Transverse colon (tissue), 3 donors: ENCODE measurements around the gene CD59.

Experiments
- EP300 ChIP-seq: sonication (generic); formaldehyde crosslinking; IDR thresholded peaks from one replicate; pipeline ENCODE4 v1.6.1; 2017; ENCODE audit warnings: antibody characterized with exemption, low read depth
- POLR2A ChIP-seq: fragments of 450-650 bp; IDR thresholded peaks from one replicate; pipeline ENCODE4 v1.6.1; 2016; ENCODE audit warnings: antibody characterized with exemption, mild to moderate bottlenecking, moderate library complexity
- TF ChIP-seq, protein P1 (sequence below), 5 experiments: fragments of 200-600 bp in 3 of 5; fragments of 450-650 bp in 2 of 5; sonication (generic) in 3 of 5; IDR thresholded peaks; 1 replicate in 2 of 5; 2 replicates in 3 of 5; pipeline ENCODE4 v1.5.1; 2016 to 2017; ENCODE audit warnings: antibody characterized with exemption in 5 of 5, inconsistent platforms in 3 of 5, mild to moderate bottlenecking in 2 of 5, moderate library complexity in 1 of 5

- TF ChIP-seq POLR2A (no peak), EP300 (no peak)
- TF ChIP-seq, protein P1, sequence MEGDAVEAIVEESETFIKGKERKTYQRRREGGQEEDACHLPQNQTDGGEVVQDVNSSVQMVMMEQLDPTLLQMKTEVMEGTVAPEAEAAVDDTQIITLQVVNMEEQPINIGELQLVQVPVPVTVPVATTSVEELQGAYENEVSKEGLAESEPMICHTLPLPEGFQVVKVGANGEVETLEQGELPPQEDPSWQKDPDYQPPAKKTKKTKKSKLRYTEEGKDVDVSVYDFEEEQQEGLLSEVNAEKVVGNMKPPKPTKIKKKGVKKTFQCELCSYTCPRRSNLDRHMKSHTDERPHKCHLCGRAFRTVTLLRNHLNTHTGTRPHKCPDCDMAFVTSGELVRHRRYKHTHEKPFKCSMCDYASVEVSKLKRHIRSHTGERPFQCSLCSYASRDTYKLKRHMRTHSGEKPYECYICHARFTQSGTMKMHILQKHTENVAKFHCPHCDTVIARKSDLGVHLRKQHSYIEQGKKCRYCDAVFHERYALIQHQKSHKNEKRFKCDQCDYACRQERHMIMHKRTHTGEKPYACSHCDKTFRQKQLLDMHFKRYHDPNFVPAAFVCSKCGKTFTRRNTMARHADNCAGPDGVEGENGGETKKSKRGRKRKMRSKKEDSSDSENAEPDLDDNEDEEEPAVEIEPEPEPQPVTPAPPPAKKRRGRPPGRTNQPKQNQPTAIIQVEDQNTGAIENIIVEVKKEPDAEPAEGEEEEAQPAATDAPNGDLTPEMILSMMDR (IDR thresholded peaks at IDR 0.05) = no peak
Measured at GRCh38 chr11:33689501-33689900, 46.7 kb downstream of the CD59 start.
